Measurements from ENCODE around the gene GLT6D1.

- TF ChIP-seq POLR2A (IDR thresholded peaks at IDR 0.05; ENCODE audit: low read length) (no peak), GATA1 (IDR thresholded peaks at IDR 0.05; ENCODE audit: low read depth, low read length) (no peak)
These were observed 24.3 kb downstream of the GLT6D1 start for GRCh38 chr9:135614821-135615665.
